GM19099 (cell line): ENCODE results near the gene KRTAP12-2.
"Not testable (repeated sequence)": the region's sequence is repeated elsewhere in the genome, so short reads cannot be mapped to it uniquely, and the experiment has no call there.

ENCODE experiments used
- POLR2A ChIP-seq: IDR thresholded peaks from 3 replicates; pipeline ENCODE4 v1.6.1; 2011; ENCODE audit warnings: low read depth; ENCODE audit not compliant: insufficient read length; ENCODE audit errors: extremely low read depth

KRTAP12-2 gene

GRCh38 chr21:44649521-44650100, 17.1 kb downstream of the KRTAP12-2 start:
- no peak for TF ChIP-seq POLR2A

DNA sequence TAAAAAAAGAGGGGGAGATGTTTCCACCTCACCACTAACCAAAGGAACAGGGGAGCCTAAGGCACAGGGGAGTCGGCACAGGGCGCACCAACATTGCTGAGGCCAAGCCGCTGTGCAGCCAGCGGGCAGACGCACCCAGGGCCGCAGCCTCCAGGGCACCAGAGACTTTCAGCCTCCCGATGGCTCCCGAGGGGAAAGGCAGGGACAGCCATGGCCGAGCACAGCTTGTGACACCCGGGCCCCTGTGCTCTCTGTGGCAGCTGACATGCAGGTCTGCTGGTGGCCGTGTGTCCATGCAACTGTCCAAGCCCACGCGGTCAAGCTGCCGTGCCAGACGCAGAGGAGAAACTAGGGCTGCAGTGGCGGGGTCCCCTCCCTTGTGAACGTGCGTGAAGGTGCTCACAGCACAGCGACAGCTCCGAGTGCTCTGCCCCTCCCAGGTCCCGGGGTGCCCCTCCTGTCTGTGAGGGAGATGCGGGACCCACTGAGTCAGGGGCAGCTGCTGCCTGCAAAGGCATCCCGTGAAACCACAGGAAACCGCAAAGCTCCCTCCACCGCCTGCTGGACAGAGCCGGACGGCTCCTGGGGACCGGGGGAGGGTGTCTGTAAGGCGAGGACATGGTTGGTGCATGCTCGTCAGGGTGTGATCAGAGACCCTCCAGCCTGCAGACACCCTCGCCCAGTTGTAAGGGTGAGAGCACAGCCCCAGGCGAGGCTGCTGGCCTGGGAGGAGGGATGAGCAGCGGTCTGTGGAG, 18.0 kb downstream of the KRTAP12-2 start:
- no peak for TF ChIP-seq POLR2A

- no peak for TF ChIP-seq POLR2A
Measured at GRCh38 chr21:44647222-44647552, 19.5 kb downstream of the KRTAP12-2 start.

DNA sequence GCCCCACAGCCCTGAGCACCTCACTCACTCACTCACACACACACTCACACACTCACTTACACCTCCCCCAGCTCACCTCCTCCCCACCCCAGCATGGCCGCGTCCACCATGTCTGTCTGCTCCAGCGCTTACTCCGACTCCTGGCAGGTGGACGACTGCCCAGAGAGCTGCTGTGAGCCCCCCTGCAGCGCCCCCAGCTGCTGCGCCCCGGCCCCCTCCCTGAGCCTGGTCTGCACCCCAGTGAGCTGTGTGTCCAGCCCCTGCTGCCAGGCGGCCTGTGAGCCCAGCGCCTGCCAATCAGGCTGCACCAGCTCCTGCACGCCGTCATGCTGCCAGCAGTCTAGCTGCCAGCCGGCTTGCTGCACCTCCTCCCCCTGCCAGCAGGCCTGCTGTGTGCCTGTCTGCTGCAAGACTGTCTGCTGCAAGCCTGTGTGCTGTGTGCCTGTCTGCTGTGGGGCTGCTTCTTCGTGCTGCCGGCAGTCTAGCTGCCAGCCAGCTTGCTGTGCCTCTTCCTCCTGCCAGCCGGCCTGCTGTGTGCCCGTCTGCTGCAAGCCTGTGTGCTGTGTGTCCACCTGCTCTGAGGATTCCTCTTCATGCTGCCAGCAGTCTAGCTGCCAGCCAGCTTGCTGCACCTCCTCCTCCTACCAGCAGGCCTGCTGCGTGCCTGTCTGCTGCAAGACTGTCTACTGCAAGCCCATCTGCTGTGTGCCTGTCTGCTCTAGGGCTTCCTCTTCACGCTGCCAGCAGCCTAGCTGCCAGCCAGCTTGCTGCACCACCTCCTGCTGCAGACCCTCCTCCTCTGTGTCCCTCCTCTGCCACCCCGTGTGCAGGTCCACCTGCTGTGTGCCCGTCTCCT, 20.1 kb downstream of the KRTAP12-2 start, which contains the start of gene KRTAP10-11:
Gene KRTAP10-11 (plus strand): TSS at position 49 of the 856 bp plus-strand sequence. CDS start 45 bp downstream, at position 94.
- not testable (repeated sequence) for TF ChIP-seq POLR2A

DNA sequence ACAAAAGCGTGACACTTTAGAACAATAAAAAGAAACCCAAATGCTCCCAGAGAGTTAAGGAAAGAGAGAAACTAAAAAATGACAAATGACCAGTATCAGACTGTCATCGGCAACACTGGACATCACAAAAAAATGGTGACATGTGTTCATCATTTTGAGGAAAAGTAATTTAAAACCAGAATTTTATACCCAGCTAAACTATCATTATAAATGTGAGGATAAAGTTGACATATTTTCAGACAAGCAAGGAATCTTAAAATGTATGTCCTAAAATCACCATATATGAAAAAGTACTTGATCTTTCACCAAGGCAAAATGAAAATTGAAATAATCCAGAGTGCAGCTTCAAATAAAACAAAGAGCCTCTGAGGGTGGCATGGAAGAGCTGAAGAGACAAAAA, 21.8 kb downstream of the KRTAP12-2 start:
- no peak for TF ChIP-seq POLR2A

GRCh38 chr21:44643741-44644310, 22.9 kb downstream of the KRTAP12-2 start:
- no peak for TF ChIP-seq POLR2A

- no peak for TF ChIP-seq POLR2A
Measured at GRCh38 chr21:44640761-44641160, 26.0 kb downstream of the KRTAP12-2 start.

DNA sequence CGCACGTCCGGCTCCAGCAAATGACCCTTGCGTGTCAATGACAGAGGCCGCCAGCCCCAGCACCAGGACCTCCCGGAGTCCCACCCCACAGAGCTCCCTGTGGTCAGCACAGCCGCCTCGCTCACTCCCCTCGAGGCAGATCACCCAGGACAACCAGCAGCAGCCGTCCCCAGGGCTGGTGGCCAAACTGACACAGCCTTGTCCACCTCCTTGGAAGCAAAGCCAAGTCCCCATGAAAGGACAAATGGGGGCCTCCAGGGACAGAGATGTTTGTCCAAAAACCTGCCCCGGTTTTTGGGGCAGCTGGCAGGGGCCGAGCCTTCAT, 27.4 kb downstream of the KRTAP12-2 start:
- TF ChIP-seq POLR2A, result no peak

DNA sequence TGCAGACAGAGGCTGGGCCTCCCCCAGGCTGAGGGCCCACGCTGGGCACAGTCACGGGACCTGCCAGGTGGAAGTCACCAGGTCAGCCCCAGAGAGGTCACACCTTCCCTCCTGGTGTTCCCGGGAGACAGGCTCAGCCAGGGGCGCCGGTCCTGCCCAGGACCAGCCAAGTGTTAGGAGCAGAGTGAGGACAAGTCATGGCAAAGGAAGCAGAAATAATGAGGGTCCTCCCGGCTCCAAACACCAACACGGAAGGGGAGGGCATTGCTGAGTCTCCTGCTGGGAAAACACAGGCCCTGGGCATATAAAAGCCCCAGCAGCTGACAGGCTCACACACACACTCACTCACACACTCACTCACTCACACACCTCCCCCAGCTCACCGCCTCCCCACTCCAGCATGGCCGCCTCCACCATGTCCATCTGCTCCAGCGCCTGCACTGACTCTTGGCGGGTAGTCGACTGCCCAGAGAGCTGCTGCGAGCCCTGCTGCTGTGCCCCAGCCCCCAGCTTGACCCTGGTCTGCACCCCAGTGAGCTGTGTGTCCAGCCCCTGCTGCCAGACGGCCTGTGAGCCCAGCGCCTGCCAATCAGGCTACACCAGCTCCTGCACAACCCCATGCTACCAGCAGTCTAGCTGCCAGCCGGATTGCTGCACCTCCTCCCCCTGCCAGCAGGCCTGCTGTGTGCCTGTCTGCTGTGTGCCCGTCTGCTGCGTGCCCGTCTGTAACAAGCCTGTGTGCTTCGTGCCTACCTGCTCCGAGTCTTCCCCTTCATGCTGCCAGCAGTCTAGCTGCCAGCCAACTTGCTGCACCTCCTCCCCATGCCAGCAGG, 29.5 kb downstream of the KRTAP12-2 start, which contains the start of gene KRTAP10-10:
Gene KRTAP10-10 (plus strand): TSS at position 339 of the 833 bp plus-strand sequence. CDS start 62 bp downstream, at position 401.
- no peak for TF ChIP-seq POLR2A

DNA sequence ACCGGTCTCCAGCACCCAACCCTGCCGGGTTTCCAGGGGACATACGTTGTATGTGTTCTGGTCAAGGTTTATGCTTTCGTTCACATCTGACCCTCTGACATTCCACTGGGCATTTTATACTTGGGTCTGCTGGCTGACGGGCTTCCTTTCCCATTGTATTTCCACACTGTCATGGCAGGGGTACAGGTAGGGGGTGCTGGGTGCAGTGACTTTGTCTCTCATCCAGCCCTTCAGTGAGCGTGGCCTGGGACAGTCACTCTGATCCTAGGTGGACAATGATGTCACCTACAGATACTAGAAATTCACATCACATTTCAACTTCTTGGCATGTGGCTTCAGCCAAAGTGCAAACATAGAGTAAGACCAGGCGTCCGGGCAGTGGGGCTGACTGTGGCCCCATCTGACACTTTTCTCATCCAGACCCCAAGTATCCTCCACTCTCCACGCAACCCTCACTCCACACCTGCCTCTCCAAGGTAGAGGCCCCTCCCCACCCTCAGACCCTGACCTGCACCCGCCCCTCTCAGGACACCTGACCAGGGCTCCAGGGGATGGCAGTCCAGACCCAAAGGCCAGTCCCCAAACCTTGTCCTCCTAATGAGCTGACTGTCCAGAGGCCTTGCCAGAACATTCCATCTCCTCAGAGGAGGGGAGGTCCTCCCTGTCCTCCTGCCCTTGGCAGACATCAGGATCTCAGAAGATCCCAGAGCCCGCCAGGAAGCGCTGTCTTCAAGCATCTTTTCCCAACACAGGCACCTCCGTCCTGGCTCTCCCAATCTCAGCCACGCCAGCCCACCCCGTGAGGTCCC, 30.3 kb downstream of the KRTAP12-2 start:
- no peak for TF ChIP-seq POLR2A

GRCh38 chr21:44632067-44632466, 34.7 kb downstream of the KRTAP12-2 start:
- TF ChIP-seq POLR2A, result no peak

GRCh38 chr21:44630440-44630839, 36.3 kb downstream of the KRTAP12-2 start:
- TF ChIP-seq POLR2A, result no peak

DNA sequence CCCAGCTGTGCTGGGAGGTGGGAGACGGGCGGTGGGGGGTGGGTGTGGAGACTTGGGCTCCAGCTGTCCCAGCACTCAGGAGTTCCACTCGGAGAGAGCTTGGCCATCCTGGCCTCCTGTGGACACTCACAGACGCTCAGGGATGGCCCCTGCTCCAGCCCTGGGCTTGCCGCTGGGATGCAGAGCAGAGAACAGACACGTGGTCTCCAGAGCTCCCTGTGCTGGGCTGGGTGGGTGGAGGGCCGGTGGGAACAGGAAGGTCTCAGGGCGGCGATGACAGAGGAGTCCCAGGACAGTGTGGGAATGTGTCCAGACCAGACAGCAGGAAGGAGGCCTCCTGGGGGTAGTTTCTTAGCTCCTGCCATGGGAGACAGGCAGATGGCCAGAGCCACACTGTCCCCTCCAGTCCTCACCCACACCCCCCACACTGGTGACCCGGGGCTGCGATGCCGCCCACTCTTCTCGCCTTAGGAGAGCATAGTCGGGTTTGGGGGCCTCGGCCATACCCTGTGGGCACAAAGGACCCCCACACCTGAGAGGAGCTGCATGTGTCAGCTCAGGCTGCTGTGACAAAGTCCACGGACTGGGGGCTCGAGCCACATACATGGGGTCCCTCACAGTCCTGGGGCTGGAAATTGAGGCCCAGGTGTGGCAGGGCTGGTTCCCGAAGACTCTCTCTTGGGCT, 37.9 kb downstream of the KRTAP12-2 start:
- no peak for TF ChIP-seq POLR2A

- TF ChIP-seq POLR2A, result no peak
Measured at GRCh38 chr21:44626673-44627143, 40.0 kb downstream of the KRTAP12-2 start, which contains the start of gene KRTAP10-9. Gene KRTAP10-9 (plus strand): TSS chr21:44627093. CDS start chr21:44627172, 79 bp downstream.
